Measurements from ENCODE around the gene ADGRD1. TPM values are rescaled to one million over a fixed set of nuclear protein-coding genes. Genes with fewer than 3 reads are reported as not detected.

Gene ADGRD1
- total RNA-seq, 1 donor from 2014 or later = 0.84 TPM

- H3K36me3 Mint-ChIP-seq (ENCODE audit: low read depth) = no peaks in the 10 kb centered on the region
- no peaks in the 10 kb centered on the region for H3K9me3 Mint-ChIP-seq
- DNase-seq = no peak
- no peaks in the 10 kb centered on the region for H3K4me1 Mint-ChIP-seq
- H3K27ac Mint-ChIP-seq = no peak overlapping the region
- intact Hi-C loops (cut with micrococcal nuclease) = no loop called here
- H3K27me3 Mint-ChIP-seq = peaks cover 10% of the 10 kb centered on the region
- H3K4me3 Mint-ChIP-seq = no peak overlapping the region
Observed at GRCh38 chr12:130977743-130978095, 24.0 kb downstream of the ADGRD1 start.

- H3K4me1 Mint-ChIP-seq = no peaks in the 10 kb centered on the region
- no peak overlapping the region for H3K4me3 Mint-ChIP-seq
- H3K36me3 Mint-ChIP-seq (ENCODE audit: low read depth) = no peaks in the 10 kb centered on the region
- intact Hi-C loops (cut with micrococcal nuclease) = no loop called here
- peaks cover 11% of the 10 kb centered on the region for H3K27me3 Mint-ChIP-seq
- no peak overlapping the region for H3K27ac Mint-ChIP-seq
- no peaks in the 10 kb centered on the region for H3K9me3 Mint-ChIP-seq
- DNase-seq = no peak
Observed at GRCh38 chr12:130978785-130979184, 25.1 kb downstream of the ADGRD1 start.

GRCh38 chr12:130981074-130981742 lies 27.5 kb downstream of the ADGRD1 start:
- no peaks in the 10 kb centered on the region for H3K9me3 Mint-ChIP-seq

GRCh38 chr12:130981911-130982310 lies 28.2 kb downstream of the ADGRD1 start:
- Mint-ChIP-seq H3K9me3 (no peaks in the 10 kb centered on the region), H3K27ac (no peak overlapping the region), H3K27me3 (peaks cover 16% of the 10 kb centered on the region), H3K4me3 (no peak overlapping the region), H3K36me3 (ENCODE audit: low read depth) (no peaks in the 10 kb centered on the region), H3K4me1 (no peaks in the 10 kb centered on the region)
- DNase-seq = no peak
- intact Hi-C loops (cut with micrococcal nuclease) = no loop called here

More at GRCh38 chr12:130981074-130981742, 27.5 kb downstream of the ADGRD1 start:
- Mint-ChIP-seq H3K4me1 (no peaks in the 10 kb centered on the region), H3K36me3 (ENCODE audit: low read depth) (no peaks in the 10 kb centered on the region), H3K27ac (no peak overlapping the region), H3K4me3 (no peak overlapping the region), H3K27me3 (peaks cover 16% of the 10 kb centered on the region)
- intact Hi-C loops (cut with micrococcal nuclease) = no loop called here
- DNase-seq = no peak

- no peaks in the 10 kb centered on the region for H3K9me3 Mint-ChIP-seq
- H3K27me3 Mint-ChIP-seq = peaks cover 16% of the 10 kb centered on the region
- no peaks in the 10 kb centered on the region for H3K4me1 Mint-ChIP-seq
- no peak for DNase-seq
- H3K4me3 Mint-ChIP-seq = no peak overlapping the region
- H3K27ac Mint-ChIP-seq = no peak overlapping the region
- H3K36me3 Mint-ChIP-seq (ENCODE audit: low read depth) = no peaks in the 10 kb centered on the region
- intact Hi-C loops (cut with micrococcal nuclease) = no loop called here
Observed at GRCh38 chr12:130982565-130983225, 29.0 kb downstream of the ADGRD1 start.

GRCh38 chr12:130983328-130984017 lies 29.8 kb downstream of the ADGRD1 start:
- intact Hi-C loops (cut with micrococcal nuclease) = no loop called here
- no peak for DNase-seq
- no peaks in the 10 kb centered on the region for H3K9me3 Mint-ChIP-seq
- H3K27ac Mint-ChIP-seq = no peak overlapping the region
- no peak overlapping the region for H3K4me3 Mint-ChIP-seq
- no peaks in the 10 kb centered on the region for H3K36me3 Mint-ChIP-seq (ENCODE audit: low read depth)
- H3K27me3 Mint-ChIP-seq = peaks cover 16% of the 10 kb centered on the region
- H3K4me1 Mint-ChIP-seq = no peaks in the 10 kb centered on the region

GRCh38 chr12:130984183-130985058 lies 30.7 kb downstream of the ADGRD1 start:
- DNase-seq = no peak
- H3K36me3 Mint-ChIP-seq (ENCODE audit: low read depth) = no peaks in the 10 kb centered on the region
- H3K4me1 Mint-ChIP-seq = no peaks in the 10 kb centered on the region
- H3K27me3 Mint-ChIP-seq = peaks cover 16% of the 10 kb centered on the region
- H3K9me3 Mint-ChIP-seq = no peaks in the 10 kb centered on the region
- H3K27ac Mint-ChIP-seq = no peak overlapping the region
- intact Hi-C loops (cut with micrococcal nuclease) = no loop called here
- no peak overlapping the region for H3K4me3 Mint-ChIP-seq

GRCh38 chr12:130987151-130987931 lies 33.6 kb downstream of the ADGRD1 start:
- Mint-ChIP-seq H3K9me3 (no peaks in the 10 kb centered on the region), H3K27me3 (peaks cover 9% of the 10 kb centered on the region), H3K4me1 (no peaks in the 10 kb centered on the region), H3K36me3 (ENCODE audit: low read depth) (no peaks in the 10 kb centered on the region), H3K4me3 (no peak overlapping the region), H3K27ac (no peak overlapping the region)
- intact Hi-C loops (cut with micrococcal nuclease) = no loop called here
- DNase-seq = no peak

- peaks cover 7% of the 10 kb centered on the region for H3K27me3 Mint-ChIP-seq
- DNase-seq = no peak
- no peak overlapping the region for H3K4me3 Mint-ChIP-seq
- H3K9me3 Mint-ChIP-seq = no peaks in the 10 kb centered on the region
- H3K27ac Mint-ChIP-seq = no peak overlapping the region
- intact Hi-C loops (cut with micrococcal nuclease) = no loop called here
- no peaks in the 10 kb centered on the region for H3K36me3 Mint-ChIP-seq (ENCODE audit: low read depth)
- no peaks in the 10 kb centered on the region for H3K4me1 Mint-ChIP-seq
Observed at GRCh38 chr12:130988261-130988660, 34.6 kb downstream of the ADGRD1 start.

GRCh38 chr12:130988751-130989150 lies 35.0 kb downstream of the ADGRD1 start:
- Mint-ChIP-seq H3K27ac (no peak overlapping the region), H3K27me3 (peaks cover 7% of the 10 kb centered on the region)

GRCh38 chr12:130989391-130989790 lies 35.7 kb downstream of the ADGRD1 start:
- intact Hi-C loops (cut with micrococcal nuclease) = no loop called here
- Mint-ChIP-seq H3K27me3 (peaks cover 7% of the 10 kb centered on the region), H3K36me3 (ENCODE audit: low read depth) (no peaks in the 10 kb centered on the region), H3K4me1 (no peaks in the 10 kb centered on the region), H3K9me3 (no peaks in the 10 kb centered on the region), H3K27ac (no peak overlapping the region), H3K4me3 (no peak overlapping the region)
- DNase-seq = no peak

More at GRCh38 chr12:130988751-130989150, 35.0 kb downstream of the ADGRD1 start:
- no peaks in the 10 kb centered on the region for H3K9me3 Mint-ChIP-seq
- H3K4me1 Mint-ChIP-seq = no peaks in the 10 kb centered on the region
- H3K4me3 Mint-ChIP-seq = no peak overlapping the region
- no peak for DNase-seq
- H3K36me3 Mint-ChIP-seq (ENCODE audit: low read depth) = no peaks in the 10 kb centered on the region
- intact Hi-C loops (cut with micrococcal nuclease) = no loop called here

GRCh38 chr12:130990034-130990433 lies 36.3 kb downstream of the ADGRD1 start:
- Mint-ChIP-seq H3K4me3 (no peak overlapping the region), H3K4me1 (no peaks in the 10 kb centered on the region), H3K27ac (no peak overlapping the region), H3K27me3 (peaks cover 5% of the 10 kb centered on the region), H3K36me3 (ENCODE audit: low read depth) (no peaks in the 10 kb centered on the region), H3K9me3 (no peaks in the 10 kb centered on the region)
- intact Hi-C loops (cut with micrococcal nuclease) = no loop called here
- DNase-seq = no peak

GRCh38 chr12:130992448-130992847 lies 38.7 kb downstream of the ADGRD1 start:
- H3K27me3 Mint-ChIP-seq = peaks cover 2% of the 10 kb centered on the region
- no peaks in the 10 kb centered on the region for H3K4me1 Mint-ChIP-seq
- no peaks in the 10 kb centered on the region for H3K9me3 Mint-ChIP-seq
- intact Hi-C loops (cut with micrococcal nuclease) = no loop called here
- H3K4me3 Mint-ChIP-seq = no peak overlapping the region
- H3K36me3 Mint-ChIP-seq (ENCODE audit: low read depth) = no peaks in the 10 kb centered on the region
- H3K27ac Mint-ChIP-seq = no peak overlapping the region
- DNase-seq = no peak

Data from activated CD4-positive, alpha-beta T cell treated with anti-CD3 and anti-CD28 coated beads, Interleukin-2, amount 10 ng/mL, durations not matched to agents 24 days and 14 days (primary cell).